ENCODE results near the gene CUX1. TPM values are rescaled to one million over a fixed set of nuclear protein-coding genes. Genes with fewer than 3 reads are reported as not detected.
A peak's percentile ranks its signal among the peaks of the same experiment; 100 is the strongest.

Gene CUX1
- total and polyA plus RNA-seq, 2 donors: 59.7 to 63.5 TPM

- Histone ChIP-seq H3K4me3 (ENCODE audit: low read depth, low read length) (no peak overlapping the region), H3K36me3 (ENCODE audit: insufficient read depth) (no peaks in the 10 kb centered on the region), H3K27ac (ENCODE audit: low read depth) (no peak overlapping the region), H3K4me1 (ENCODE audit: insufficient read depth) (no peaks in the 10 kb centered on the region)
- WGBS: 88% methylated on average over 32 of the region's 32 CpGs
- no peak for DNase-seq (ENCODE audit: extremely low spot score)
Measured at GRCh38 chr7:102282465-102283362, 465.3 kb downstream of the CUX1 start.

- H3K4me3 ChIP-seq (ENCODE audit: low read depth, low read length): no peak overlapping the region
- no peak overlapping the region for H3K27ac ChIP-seq (ENCODE audit: low read depth)
- 76% methylated on average over 10 of the region's 10 CpGs for WGBS
- DNase-seq (ENCODE audit: extremely low spot score): no peak
- H3K4me1 ChIP-seq (ENCODE audit: insufficient read depth): peaks cover 1% of the 10 kb centered on the region
- no peaks in the 10 kb centered on the region for H3K36me3 ChIP-seq (ENCODE audit: insufficient read depth)
Measured at GRCh38 chr7:102283477-102284189, 466.2 kb downstream of the CUX1 start.

DNA sequence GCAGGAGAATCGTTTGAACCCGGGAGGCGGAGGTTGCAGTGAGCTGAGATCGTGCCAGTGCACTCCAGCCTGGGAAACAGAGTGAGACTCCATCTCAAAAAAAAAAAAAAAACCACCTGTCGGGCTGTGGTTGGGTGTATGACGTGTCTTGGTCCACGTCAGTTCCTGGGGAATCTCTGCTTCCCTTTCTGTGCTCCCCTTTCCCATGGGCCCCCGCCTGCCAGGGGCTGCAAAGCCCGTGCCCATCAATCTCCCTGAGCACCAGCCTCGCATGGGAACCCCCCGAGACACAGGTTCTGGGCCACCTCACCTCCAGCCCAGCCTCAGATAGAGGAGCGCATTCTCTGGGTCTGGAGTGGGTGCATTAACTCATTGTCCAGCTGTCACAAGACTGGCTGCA lies 467.0 kb downstream of the CUX1 start:
- Histone ChIP-seq H3K4me1 (ENCODE audit: insufficient read depth) (peaks cover 1% of the 10 kb centered on the region), H3K4me3 (ENCODE audit: low read depth, low read length) (no peak overlapping the region), H3K36me3 (ENCODE audit: insufficient read depth) (no peaks in the 10 kb centered on the region), H3K27ac (ENCODE audit: low read depth) (no peak overlapping the region)
- DNase-seq (ENCODE audit: extremely low spot score): no peak
- 80% methylated on average over 12 of the region's 12 CpGs for WGBS

GRCh38 chr7:102284891-102285539 lies 467.6 kb downstream of the CUX1 start:
- 46% methylated on average over 19 of the region's 19 CpGs for WGBS
- no peak for DNase-seq (ENCODE audit: extremely low spot score)

DNA sequence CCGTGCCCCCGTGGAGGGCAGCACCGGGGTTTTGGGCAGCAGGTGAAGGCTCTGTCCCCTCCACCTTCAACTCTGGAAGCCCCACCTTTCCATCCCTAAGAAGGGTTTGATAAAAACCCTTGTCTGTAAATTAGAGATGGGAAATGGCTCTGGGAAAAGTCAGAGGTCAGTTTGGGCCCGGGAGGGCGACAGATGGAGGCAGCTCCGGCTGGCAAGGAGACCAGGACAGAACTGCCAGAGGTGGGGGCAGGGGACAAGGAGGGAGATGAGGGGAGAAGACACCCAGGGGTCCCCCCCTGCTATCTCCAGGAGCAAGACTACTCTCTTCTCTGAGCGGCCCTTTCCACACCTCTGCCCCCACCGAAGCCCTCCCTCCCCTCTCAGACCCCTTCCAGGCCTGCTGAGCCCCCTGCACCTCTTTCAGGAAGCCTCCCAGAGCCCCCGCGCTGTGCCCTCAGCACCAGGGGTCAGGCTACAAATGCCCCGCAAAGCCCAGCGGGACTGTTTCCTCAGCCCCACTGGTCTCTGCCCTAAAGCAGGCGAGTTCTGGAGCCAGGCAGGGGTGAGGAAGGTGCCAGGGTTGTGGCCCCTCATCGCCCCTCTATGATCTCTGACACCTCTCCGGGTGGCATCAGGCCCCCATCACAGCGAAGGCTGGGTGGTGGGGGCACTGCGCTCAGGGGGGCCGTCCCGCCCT lies 468.3 kb downstream of the CUX1 start:
- no peak overlapping the region for H3K27ac ChIP-seq (ENCODE audit: low read depth)
- H3K36me3 ChIP-seq (ENCODE audit: insufficient read depth): no peaks in the 10 kb centered on the region
- peaks cover 1% of the 10 kb centered on the region for H3K4me1 ChIP-seq (ENCODE audit: insufficient read depth)
- DNase-seq (ENCODE audit: extremely low spot score): no peak
- 28% methylated on average over 19 of the region's 19 CpGs for WGBS
- H3K4me3 ChIP-seq (ENCODE audit: low read depth, low read length): peak overlapping the region; percentile 72

More at GRCh38 chr7:102284891-102285539, 467.6 kb downstream of the CUX1 start:
- Histone ChIP-seq H3K36me3 (ENCODE audit: insufficient read depth) (no peaks in the 10 kb centered on the region), H3K4me1 (ENCODE audit: insufficient read depth) (peaks cover 1% of the 10 kb centered on the region), H3K27ac (ENCODE audit: low read depth) (no peak overlapping the region), H3K4me3 (ENCODE audit: low read depth, low read length) (no peak overlapping the region)

DNA sequence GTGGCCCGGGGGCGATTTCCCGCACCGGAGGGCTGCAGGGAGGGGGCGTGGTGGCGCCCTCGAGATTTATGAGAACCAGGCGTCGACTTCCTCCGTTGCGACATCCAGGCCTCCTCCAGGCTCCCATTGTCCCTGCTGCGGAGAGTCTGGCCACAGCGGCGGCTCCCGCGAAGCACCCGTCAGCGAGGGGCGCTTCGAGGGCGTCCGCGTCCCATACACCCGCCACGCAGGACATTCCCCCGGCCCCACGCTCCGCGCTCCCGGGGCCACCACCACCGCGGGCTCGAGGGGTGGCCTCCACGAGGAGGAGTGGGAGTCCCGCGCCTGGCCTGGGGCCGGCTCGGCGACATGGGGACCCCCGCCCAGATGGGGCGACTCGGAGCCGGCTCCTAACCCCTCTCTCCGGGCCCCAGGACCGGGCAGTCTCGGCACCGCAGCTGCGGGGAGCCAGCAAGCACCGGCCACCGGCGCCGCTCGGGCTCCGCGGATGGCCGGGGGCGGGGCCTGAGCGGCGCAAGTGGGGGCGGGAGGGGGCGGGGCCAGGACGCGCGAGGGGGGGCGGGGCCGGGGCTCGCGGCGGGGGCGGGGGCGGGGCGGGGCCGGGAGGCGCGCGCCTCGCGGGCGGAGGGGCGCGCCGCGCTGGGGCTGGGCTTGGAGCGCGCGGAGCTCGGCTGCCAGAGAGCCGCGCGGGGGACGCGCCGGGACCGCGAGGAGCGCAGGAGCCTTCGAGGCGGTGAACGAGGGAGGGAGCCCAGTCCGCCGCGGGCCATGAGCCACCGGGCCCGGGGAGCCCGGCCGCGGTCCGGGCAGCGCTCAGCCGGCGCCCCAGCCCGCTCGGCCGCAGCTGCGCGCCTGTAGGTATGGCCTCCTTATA lies 469.0 kb downstream of the CUX1 start, which contains the start of gene SH2B2:
Gene SH2B2, plus strand, starts transcription at position 632 of the 874 bp plus-strand sequence. CDS start 13,683 bp downstream, outside the sequence.
- H3K27ac ChIP-seq (ENCODE audit: low read depth): peak within 1 kb of the TSS; percentile 90
- peaks cover 1% of the 10 kb centered on the region for H3K4me1 ChIP-seq (ENCODE audit: insufficient read depth)
- no peaks in the 10 kb centered on the region for H3K36me3 ChIP-seq (ENCODE audit: insufficient read depth)
- peak within 1 kb of the TSS; percentile 72 for H3K4me3 ChIP-seq (ENCODE audit: low read depth, low read length)
- DNase-seq (ENCODE audit: extremely low spot score): no peak
- under 1% methylated on average over 107 of the region's 116 CpGs for WGBS

DNA sequence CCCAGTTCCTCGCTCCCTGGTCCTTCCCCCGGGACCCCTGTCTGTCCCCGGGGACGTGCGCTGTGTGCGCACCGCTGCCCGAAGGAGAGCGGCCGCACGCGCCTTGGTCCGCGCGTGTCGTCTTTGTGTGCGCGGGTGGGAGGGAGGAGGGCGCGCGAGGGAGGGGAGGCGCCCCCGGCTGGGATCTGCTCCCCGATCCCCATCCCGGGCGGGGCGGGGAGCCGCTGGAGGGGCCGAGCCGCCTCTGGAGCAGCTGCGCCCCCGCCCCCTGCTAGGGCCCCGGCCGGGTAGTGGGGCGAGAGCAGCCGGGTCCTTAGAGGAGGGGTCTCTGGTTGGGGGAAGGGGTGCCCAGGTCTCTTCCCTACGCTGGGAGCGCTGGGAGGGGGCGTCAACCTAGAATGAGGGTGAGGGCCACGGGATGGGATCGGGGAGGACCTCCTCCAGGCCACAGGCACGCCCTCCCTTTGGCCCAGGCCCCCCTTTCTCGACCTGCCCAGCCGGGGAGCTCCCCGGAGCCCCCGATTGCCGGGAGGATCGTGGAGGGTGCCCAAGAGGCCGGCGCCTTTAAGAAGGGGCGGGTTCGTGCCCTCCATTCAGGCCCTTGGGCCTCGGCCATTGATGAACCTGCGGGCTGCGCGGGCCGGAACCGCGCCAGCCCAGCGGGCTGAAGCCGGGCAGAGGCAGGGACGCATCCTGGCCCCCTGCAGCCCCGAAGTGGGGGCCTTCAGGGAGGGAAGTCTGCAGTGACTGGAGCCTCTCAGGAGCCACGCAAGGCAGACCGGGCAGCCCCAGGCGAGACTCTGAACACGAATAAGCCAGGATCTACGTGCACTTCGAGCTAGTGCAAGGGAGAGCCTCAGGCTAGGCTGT lies 469.9 kb downstream of the CUX1 start:
- DNase-seq (ENCODE audit: extremely low spot score): no peak
- H3K27ac ChIP-seq (ENCODE audit: low read depth): no peak overlapping the region
- WGBS: under 1% methylated on average over 69 of the region's 69 CpGs
- peaks cover 1% of the 10 kb centered on the region for H3K4me1 ChIP-seq (ENCODE audit: insufficient read depth)
- peak overlapping the region; percentile 72 for H3K4me3 ChIP-seq (ENCODE audit: low read depth, low read length)
- H3K36me3 ChIP-seq (ENCODE audit: insufficient read depth): no peaks in the 10 kb centered on the region

GRCh38 chr7:102287981-102288278 lies 470.5 kb downstream of the CUX1 start:
- H3K4me3 ChIP-seq (ENCODE audit: low read depth, low read length): peak overlapping the region; percentile 72
- H3K36me3 ChIP-seq (ENCODE audit: insufficient read depth): no peaks in the 10 kb centered on the region
- H3K27ac ChIP-seq (ENCODE audit: low read depth): no peak overlapping the region
- no peak for DNase-seq (ENCODE audit: extremely low spot score)
- H3K4me1 ChIP-seq (ENCODE audit: insufficient read depth): peaks cover 1% of the 10 kb centered on the region
- 9% methylated on average over 5 of the region's 5 CpGs for WGBS

- no peak for DNase-seq (ENCODE audit: extremely low spot score)
- Histone ChIP-seq H3K27ac (ENCODE audit: low read depth) (no peak overlapping the region), H3K36me3 (ENCODE audit: insufficient read depth) (no peaks in the 10 kb centered on the region), H3K4me1 (ENCODE audit: insufficient read depth) (peaks cover 1% of the 10 kb centered on the region), H3K4me3 (ENCODE audit: low read depth, low read length) (no peak overlapping the region)
- WGBS: 36% methylated on average over 10 of the region's 10 CpGs
Measured at GRCh38 chr7:102288285-102288930, 471.0 kb downstream of the CUX1 start.

DNA sequence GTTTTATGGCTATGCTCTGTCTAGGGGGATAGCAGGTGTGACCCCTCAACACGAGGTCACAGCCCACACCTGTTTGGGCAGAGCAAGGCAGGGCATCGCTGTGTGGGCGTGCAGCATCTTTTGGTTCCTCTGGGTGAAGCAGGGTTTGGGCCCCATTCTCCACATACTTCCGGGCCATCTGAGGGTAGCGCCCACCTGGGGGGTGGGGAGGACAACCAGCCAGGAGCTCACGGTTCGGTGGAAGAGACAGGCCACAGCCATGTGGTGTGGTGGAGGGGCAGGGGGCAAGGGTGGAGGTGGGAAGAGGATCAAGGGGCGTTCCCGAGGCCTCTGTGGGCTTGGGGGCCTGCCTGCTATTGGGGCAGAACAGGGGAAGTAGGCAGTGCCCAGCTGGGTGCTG lies 471.6 kb downstream of the CUX1 start:
- no peaks in the 10 kb centered on the region for H3K36me3 ChIP-seq (ENCODE audit: insufficient read depth)
- peaks cover 1% of the 10 kb centered on the region for H3K4me1 ChIP-seq (ENCODE audit: insufficient read depth)
- DNase-seq (ENCODE audit: extremely low spot score): no peak
- H3K27ac ChIP-seq (ENCODE audit: low read depth): no peak overlapping the region
- no peak overlapping the region for H3K4me3 ChIP-seq (ENCODE audit: low read depth, low read length)
- WGBS: 86% methylated on average over 9 of the region's 9 CpGs

DNA sequence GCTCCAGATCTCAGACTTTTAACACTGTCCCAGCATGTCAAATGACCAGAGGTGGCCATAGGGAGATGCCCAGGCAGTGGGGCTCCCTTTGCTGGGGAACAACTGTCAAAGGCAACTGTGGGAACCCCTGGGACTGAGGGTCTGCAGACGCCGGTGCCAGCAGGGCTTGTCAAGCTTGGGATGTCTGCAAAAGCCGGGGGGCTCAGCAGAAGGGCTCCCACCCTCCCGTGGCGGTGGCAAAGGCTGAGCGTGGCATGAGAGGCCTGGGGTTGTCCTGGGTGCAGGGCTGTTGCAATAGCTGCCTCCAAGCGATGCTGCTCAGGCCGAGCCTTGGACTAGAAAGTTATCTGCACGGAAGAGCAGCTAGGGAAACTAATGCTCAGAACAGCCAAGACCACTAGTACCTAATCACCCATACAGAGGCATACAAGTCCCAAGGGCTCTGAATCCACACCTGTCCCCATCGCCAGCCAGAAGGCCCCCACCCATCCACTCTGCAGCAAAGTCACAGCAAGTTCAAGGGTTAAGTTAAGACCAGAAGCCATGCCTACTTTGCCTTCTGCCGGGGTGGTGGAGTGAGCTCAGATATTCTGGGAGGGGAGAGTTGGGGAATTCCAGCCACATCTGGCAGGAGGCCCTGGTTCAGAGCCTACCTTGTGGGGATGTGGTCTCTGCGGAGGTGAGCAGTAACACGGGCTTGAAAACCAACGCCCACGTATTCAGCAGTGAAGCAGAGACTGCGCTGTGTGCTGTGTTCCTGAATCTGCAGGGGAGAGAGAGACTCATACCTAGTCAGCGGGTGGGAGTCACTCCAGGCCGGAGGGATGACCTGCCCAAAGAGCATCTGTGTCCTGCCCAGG lies 473.9 kb downstream of the CUX1 start:
- Histone ChIP-seq H3K4me1 (ENCODE audit: insufficient read depth) (peaks cover 1% of the 10 kb centered on the region), H3K4me3 (ENCODE audit: low read depth, low read length) (no peak overlapping the region), H3K27ac (ENCODE audit: low read depth) (no peak overlapping the region), H3K36me3 (ENCODE audit: insufficient read depth) (no peaks in the 10 kb centered on the region)
- no peak for DNase-seq (ENCODE audit: extremely low spot score)
- 79% methylated on average over 18 of the region's 18 CpGs for WGBS

Measured in urinary bladder (tissue), 4 donors.